SK-N-SH (cell line): Measurements from ENCODE around the gene JMJD1C. TPM values are rescaled to one million over a fixed set of nuclear protein-coding genes. Genes with fewer than 3 reads are reported as not detected.

ENCODE experiments used
- CTCF ChIA-PET: fragments of 300-600, 350-600 bp; formaldehyde crosslinking; extraction: SDS; loops from one replicate; lab custom pipeline; 2021; lab: Yijun Ruan, JAX
- POLR2A ChIA-PET: fragments of 350-600 bp; sonication (Branson Sonifier 250); formaldehyde crosslinking; extraction: SDS; loops from one replicate; lab custom pipeline; 2020; ENCODE audit warnings: antibody characterized with exemption, inconsistent platforms; lab: Yijun Ruan, JAX
- DNase-seq: peaks from one replicate; pipeline ENCODE4 v3.0.0; 2012
- H2AFZ ChIP-seq: fragments of 200-600 bp; sonication (generic); 2 replicates; pipeline ENCODE4 v1.8.1; 2016; ENCODE audit warnings: antibody characterized with exemption, mild to moderate bottlenecking, low read depth
- H3F3A ChIP-seq: fragments of 200-600 bp; sonication (generic); replicated peaks from 2 replicates; pipeline ENCODE3; 2016; ENCODE audit warnings: antibody characterized with exemption, mild to moderate bottlenecking; ENCODE audit not compliant: insufficient read depth
- H3K27ac ChIP-seq, 2 experiments: fragments of 200-500 bp in 1 of 2; fragments of 200-600 bp in 1 of 2; sonication (Bioruptor generic) in 1 of 2; sonication (generic), shearing (Covaris generic) in 1 of 2; 2 replicates each; pipeline versions ENCODE4 v1.5.1 to v1.6.1; 2014 to 2016; ENCODE audit warnings: low read depth in 2 of 2, inconsistent platforms in 1 of 2, low read length in 1 of 2, mild to moderate bottlenecking in 1 of 2, mixed read lengths in 1 of 2
- H3K27me3 ChIP-seq: fragments of 200-600 bp; sonication (generic), shearing (Covaris generic); 2 replicates; pipeline ENCODE4 v1.6.1; 2016; ENCODE audit warnings: mixed run types; ENCODE audit not compliant: insufficient read depth
- H3K36me3 ChIP-seq, 2 experiments: fragments of 200-500 bp in 1 of 2; fragments of 200-600 bp in 1 of 2; sonication (Bioruptor generic) in 1 of 2; sonication (generic) in 1 of 2; replicated peaks in 1 of 2; 2 replicates each; pipeline versions ENCODE3 to v1.5.1; 2014 to 2016; ENCODE audit warnings: low read length in 1 of 2, mild to moderate bottlenecking in 1 of 2; ENCODE audit not compliant: insufficient read depth in 2 of 2, control insufficient read depth in 1 of 2
- H3K4me1 ChIP-seq, 2 experiments: fragments of 200-500 bp in 1 of 2; fragments of 200-600 bp in 1 of 2; sonication (Bioruptor generic) in 1 of 2; sonication (generic), shearing (Covaris generic) in 1 of 2; 2 replicates each; pipeline versions ENCODE4 v1.5.1 to v1.6.1; 2014 to 2016; ENCODE audit warnings: low read depth in 1 of 2, low read length in 1 of 2, mixed run types in 1 of 2; ENCODE audit not compliant: insufficient read depth in 2 of 2, control insufficient read depth in 1 of 2
- H3K4me2 ChIP-seq: fragments of 200-600 bp; sonication (generic), shearing (Covaris generic); 2 replicates; pipeline ENCODE4 v1.6.1; 2017; ENCODE audit warnings: mixed run types
- H3K4me3 ChIP-seq, 2 experiments: fragments of 200-500 bp in 1 of 2; fragments of 200-600 bp in 1 of 2; sonication (Bioruptor generic) in 1 of 2; sonication (generic), shearing (Covaris generic) in 1 of 2; 2 replicates each; pipeline versions ENCODE4 v1.5.1 to v1.8.1; 2014 to 2016; ENCODE audit warnings: low read depth in 2 of 2, inconsistent platforms in 1 of 2, low read length in 1 of 2, mild to moderate bottlenecking in 1 of 2, mixed read lengths in 1 of 2, moderate library complexity in 1 of 2
- H3K79me2 ChIP-seq: fragments of 200-600 bp; sonication (generic); 2 replicates; pipeline ENCODE4 v1.8.1; 2017; ENCODE audit warnings: mild to moderate bottlenecking; ENCODE audit not compliant: insufficient read depth
- H3K9ac ChIP-seq: fragments of 200-600 bp; sonication (generic); 2 replicates; pipeline ENCODE4 v1.6.1; 2017; ENCODE audit warnings: mixed run types
- H3K9me2 ChIP-seq: fragments of 200-600 bp; sonication (generic); 2 replicates; pipeline ENCODE4 v1.6.1; 2017; ENCODE audit warnings: mixed run types
- H3K9me3 ChIP-seq: fragments of 200-600 bp; sonication (generic); 2 replicates; pipeline ENCODE4 v1.6.1; 2017; ENCODE audit warnings: mixed run types, mild to moderate bottlenecking, moderate library complexity
- H4K20me1 ChIP-seq: fragments of 200-600 bp; sonication (generic); 2 replicates; pipeline ENCODE4 v1.6.1; 2017; ENCODE audit warnings: mild to moderate bottlenecking, mixed run types; ENCODE audit not compliant: insufficient read depth
- FOXJ3 ChIP-seq: sonication (generic); formaldehyde crosslinking; IDR thresholded peaks from 2 replicates; pipeline ENCODE4 v1.5.1; 2020; ENCODE audit warnings: mild to moderate bottlenecking, missing genetic modification reagents
- IRF3 ChIP-seq: fragments of 150-350 bp; IDR thresholded peaks from 2 replicates; pipeline ENCODE4 v1.6.1; 2016; ENCODE audit warnings: mild to moderate bottlenecking, low read depth, low read length
- MXI1 ChIP-seq: IDR thresholded peaks from 2 replicates; pipeline ENCODE4 v1.6.1; 2012; ENCODE audit warnings: mild to moderate bottlenecking, low read depth, low read length, improper control_type of control experiment
- NRF1 ChIP-seq: IDR thresholded peaks from 2 replicates; pipeline ENCODE4 v1.6.1; 2012; ENCODE audit warnings: low read depth, mild to moderate bottlenecking, low read length
- RAD21 ChIP-seq: IDR thresholded peaks from 2 replicates; pipeline ENCODE4 v1.6.1; 2012; ENCODE audit warnings: mild to moderate bottlenecking, low read length
- WGBS: methylation state at CpG from one replicate; pipeline ENCODE4 v1.1.6; 2017; ENCODE audit warnings: low lambda C conversion rate; 5-methylcytosine and 5-hydroxymethylcytosine counted together
- polyA plus RNA-seq, 3 experiments: library from polyadenylated mRNA; depleted of rRNA; stranded (reverse); fragments of >200 nt; gene quantifications; 2 replicates each; pipeline ENCODE4 v1.2.3, GENCODE V29; 2012
- TF ChIP-seq, protein P1 (sequence below): IDR thresholded peaks from 2 replicates; pipeline ENCODE4; 2012
- TF ChIP-seq, protein P2 (sequence below): fragments of 150-350 bp; IDR thresholded peaks from 2 replicates; pipeline ENCODE4 v1.6.1; 2017; ENCODE audit warnings: antibody characterized with exemption, low read length, low read depth, borderline replicate concordance
- TF ChIP-seq, protein P3 (sequence below): IDR thresholded peaks from 2 replicates; pipeline ENCODE4 v1.4.0; 2012; ENCODE audit warnings: low read depth, borderline replicate concordance

JMJD1C gene
- polyA plus RNA-seq, 1 of the 3 experiments (the other 2 are of a cell fraction), result 11.7 TPM

DNA sequence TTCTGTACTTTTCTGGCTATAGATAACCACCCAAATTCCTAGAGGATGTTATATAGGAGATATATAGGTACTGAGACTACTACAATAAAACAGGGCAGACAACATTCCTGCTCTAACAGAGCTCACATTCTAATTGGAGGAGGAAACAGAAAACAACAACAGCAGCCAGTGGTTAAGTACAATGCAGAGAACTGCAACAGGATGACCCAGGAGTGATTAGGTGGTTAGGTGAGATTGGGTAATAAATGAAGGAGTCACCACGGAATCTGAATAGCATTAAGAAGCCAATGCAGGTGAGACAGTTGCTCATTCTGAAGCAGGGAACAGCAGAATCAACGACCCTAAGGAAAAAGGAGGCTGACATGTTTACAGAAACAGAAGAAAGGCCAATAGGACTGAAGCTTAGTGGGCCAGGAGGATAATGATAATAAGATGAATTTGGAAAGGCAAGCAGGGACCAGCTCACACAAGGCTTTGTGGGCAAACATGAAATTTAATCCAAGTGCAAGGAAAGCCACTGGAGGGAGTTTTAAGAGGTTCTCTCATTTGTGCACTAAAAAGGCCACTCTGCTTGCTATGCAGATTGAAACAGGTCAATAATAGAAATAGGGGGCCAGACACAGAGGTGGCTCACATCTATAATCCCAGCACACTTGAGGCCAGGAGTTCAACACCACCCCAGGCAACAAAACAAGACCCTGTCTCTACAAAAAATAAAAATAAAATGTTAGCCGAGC, 38.5 kb upstream of the JMJD1C start (continued):
- no peak for TF ChIP-seq IRF3
- TF ChIP-seq RAD21, result no peak
- TF ChIP-seq, protein P1, sequence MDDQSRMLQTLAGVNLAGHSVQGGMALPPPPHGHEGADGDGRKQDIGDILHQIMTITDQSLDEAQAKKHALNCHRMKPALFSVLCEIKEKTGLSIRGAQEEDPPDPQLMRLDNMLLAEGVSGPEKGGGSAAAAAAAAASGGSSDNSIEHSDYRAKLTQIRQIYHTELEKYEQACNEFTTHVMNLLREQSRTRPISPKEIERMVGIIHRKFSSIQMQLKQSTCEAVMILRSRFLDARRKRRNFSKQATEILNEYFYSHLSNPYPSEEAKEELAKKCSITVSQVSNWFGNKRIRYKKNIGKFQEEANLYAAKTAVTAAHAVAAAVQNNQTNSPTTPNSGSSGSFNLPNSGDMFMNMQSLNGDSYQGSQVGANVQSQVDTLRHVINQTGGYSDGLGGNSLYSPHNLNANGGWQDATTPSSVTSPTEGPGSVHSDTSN, result no peak
- TF ChIP-seq FOXJ3 (CRISPR knock-in tag), result no peak
- TF ChIP-seq, protein P2, sequence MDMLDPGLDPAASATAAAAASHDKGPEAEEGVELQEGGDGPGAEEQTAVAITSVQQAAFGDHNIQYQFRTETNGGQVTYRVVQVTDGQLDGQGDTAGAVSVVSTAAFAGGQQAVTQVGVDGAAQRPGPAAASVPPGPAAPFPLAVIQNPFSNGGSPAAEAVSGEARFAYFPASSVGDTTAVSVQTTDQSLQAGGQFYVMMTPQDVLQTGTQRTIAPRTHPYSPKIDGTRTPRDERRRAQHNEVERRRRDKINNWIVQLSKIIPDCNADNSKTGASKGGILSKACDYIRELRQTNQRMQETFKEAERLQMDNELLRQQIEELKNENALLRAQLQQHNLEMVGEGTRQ, result no peak
- TF ChIP-seq, protein P3, sequence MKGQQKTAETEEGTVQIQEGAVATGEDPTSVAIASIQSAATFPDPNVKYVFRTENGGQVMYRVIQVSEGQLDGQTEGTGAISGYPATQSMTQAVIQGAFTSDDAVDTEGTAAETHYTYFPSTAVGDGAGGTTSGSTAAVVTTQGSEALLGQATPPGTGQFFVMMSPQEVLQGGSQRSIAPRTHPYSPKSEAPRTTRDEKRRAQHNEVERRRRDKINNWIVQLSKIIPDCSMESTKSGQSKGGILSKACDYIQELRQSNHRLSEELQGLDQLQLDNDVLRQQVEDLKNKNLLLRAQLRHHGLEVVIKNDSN, result no peak
- no peak for TF ChIP-seq MXI1
- no peak for TF ChIP-seq NRF1

DNA sequence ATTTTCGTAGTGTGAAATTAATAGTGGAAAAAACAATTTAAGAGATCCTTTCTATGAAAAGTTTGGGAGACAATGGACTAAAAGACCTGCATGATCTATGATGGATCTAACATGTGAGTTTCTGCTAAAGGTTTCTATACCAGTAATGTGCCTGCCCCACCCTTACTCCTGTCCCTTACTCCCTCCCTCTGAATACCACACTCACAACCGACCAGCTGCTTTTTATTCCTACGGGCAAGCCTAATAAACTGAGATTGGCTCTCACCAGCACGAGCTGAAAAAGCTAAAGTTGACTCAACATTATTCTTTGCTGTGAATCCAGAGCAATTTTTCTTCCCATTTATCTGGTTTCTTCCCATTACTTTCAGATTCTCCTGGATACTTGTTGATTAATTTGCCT, 37.6 kb upstream of the JMJD1C start:
- Histone ChIP-seq H2AFZ (no peak overlapping the region), H3K9me3 (no peaks in the 10 kb centered on the region), H3K4me1 (no peaks in the 10 kb centered on the region), H3K36me3 (peaks cover 0 to 3% of the 10 kb centered on the region in 2 experiments)
- 97% methylated on average over 4 of the region's 4 CpGs for WGBS
- CTCF ChIA-PET, result interaction anchor here (1.2 kb wide), 1 partner anchor 45 kb away, joined by 3 read pairs; no protein-coding TSS in a partner anchor
- POLR2A ChIA-PET, result interaction anchor here (0.7 kb wide), 1 partner anchor 287 kb away, joined by 3 read pairs; no protein-coding TSS in a partner anchor
- TF ChIP-seq, protein P3, result no peak
- TF ChIP-seq, protein P1, result no peak
- no peak for TF ChIP-seq IRF3
- TF ChIP-seq, all 33 proteins: peak for 0
- H3K79me2 ChIP-seq, result peaks cover 98% of the 10 kb centered on the region
- DNase-seq, result no peak
- no peak overlapping the region for H3K27ac ChIP-seq
- H3K27me3 ChIP-seq, result no peaks in the 10 kb centered on the region
- H3K9ac ChIP-seq, result no peak overlapping the region
- no peaks in the 10 kb centered on the region for H3F3A ChIP-seq
- no peak overlapping the region for H3K4me3 ChIP-seq
- H4K20me1 ChIP-seq, result peaks cover 8% of the 10 kb centered on the region
- no peak overlapping the region for H3K4me2 ChIP-seq
- no peaks in the 10 kb centered on the region for H3K9me2 ChIP-seq
